Measurements from ENCODE around the gene SLC66A1.
A peak's percentile ranks its signal among the peaks of the same experiment; 100 is the strongest.

Gene SLC66A1

DNA sequence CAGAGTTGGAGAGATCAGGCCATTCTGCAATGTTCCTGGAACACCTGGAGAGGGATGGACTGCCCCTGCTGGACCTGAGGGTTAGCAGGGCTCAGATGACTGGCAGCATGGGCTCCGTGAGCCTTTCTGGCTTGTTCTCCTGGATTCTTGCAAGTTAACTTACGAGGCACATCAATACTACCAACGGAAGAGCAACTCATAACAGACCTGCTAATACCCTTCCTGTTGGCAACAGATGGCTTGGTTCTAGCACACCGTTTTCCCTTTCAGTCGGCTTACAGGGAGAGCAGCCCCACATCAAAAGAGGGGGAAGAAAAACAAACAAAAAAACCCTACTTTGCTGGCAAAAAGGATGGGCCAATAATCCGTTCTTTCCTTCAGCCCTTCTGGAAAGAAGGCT is 47.9 kb downstream of the SLC66A1 start:
- Histone ChIP-seq H3K9me3 (ENCODE audit: control insufficient read depth in 2 of 2, low read length in 2 of 2) (no peaks in the 10 kb centered on the region), H3K27me3 (ENCODE audit: control insufficient read depth in 2 of 2, insufficient read depth in 2 of 2, low read length in 2 of 2) (no peaks in the 10 kb centered on the region), H3K36me3 (ENCODE audit: control insufficient read depth in 2 of 2, insufficient read depth in 2 of 2, low read length in 2 of 2) (peaks cover 19 to 34% of the 10 kb centered on the region in 2 donors), H3K27ac (ENCODE audit: low read depth in 2 of 2, low read length in 2 of 2) (peak overlapping the region in 1 of 2 donors; percentile 23), H3K4me3 (ENCODE audit: low read length in 2 of 2) (no peak overlapping the region), H3K9ac (ENCODE audit: low read depth in 1 of 2, low read length in 2 of 2) (no peak overlapping the region), H3K4me1 (ENCODE audit: control insufficient read depth in 2 of 2, insufficient read depth in 2 of 2, low read length in 2 of 2) (peaks cover 0 to 2% of the 10 kb centered on the region in 2 donors)

DNA sequence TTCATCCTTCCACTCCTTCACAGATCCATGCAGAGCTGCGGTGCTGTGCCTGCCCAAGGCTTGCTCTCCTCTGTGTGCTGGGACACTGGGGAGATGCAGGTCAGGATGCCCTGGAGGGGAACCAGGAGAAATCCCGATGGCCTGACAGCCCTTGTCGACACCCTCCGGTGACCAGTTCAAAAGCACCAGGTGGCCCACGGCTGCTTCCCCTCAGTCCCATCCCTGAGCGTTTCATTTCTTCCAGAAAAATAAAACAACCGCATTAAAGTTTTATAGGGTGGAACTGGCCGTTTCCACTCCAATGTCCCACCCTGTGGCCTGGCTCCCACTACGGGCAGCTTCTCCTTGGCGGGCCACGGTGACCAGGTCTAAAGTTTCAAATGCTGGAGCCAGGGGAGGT is 48.3 kb downstream of the SLC66A1 start:
- H3K27ac ChIP-seq (ENCODE audit: low read depth in 2 of 2, low read length in 2 of 2), result peak overlapping the region in 1 of 2 donors; percentile 23
- H3K4me3 ChIP-seq (ENCODE audit: low read length in 2 of 2), result no peak overlapping the region
- H3K9me3 ChIP-seq (ENCODE audit: control insufficient read depth in 2 of 2, low read length in 2 of 2), result no peaks in the 10 kb centered on the region
- H3K9ac ChIP-seq (ENCODE audit: low read depth in 1 of 2, low read length in 2 of 2), result no peak overlapping the region
- peaks cover 22 to 37% of the 10 kb centered on the region in 2 donors for H3K36me3 ChIP-seq (ENCODE audit: control insufficient read depth in 2 of 2, insufficient read depth in 2 of 2, low read length in 2 of 2)
- H3K27me3 ChIP-seq (ENCODE audit: control insufficient read depth in 2 of 2, insufficient read depth in 2 of 2, low read length in 2 of 2), result no peaks in the 10 kb centered on the region
- H3K4me1 ChIP-seq (ENCODE audit: control insufficient read depth in 2 of 2, insufficient read depth in 2 of 2, low read length in 2 of 2), result peaks cover 0 to 2% of the 10 kb centered on the region in 2 donors

DNA sequence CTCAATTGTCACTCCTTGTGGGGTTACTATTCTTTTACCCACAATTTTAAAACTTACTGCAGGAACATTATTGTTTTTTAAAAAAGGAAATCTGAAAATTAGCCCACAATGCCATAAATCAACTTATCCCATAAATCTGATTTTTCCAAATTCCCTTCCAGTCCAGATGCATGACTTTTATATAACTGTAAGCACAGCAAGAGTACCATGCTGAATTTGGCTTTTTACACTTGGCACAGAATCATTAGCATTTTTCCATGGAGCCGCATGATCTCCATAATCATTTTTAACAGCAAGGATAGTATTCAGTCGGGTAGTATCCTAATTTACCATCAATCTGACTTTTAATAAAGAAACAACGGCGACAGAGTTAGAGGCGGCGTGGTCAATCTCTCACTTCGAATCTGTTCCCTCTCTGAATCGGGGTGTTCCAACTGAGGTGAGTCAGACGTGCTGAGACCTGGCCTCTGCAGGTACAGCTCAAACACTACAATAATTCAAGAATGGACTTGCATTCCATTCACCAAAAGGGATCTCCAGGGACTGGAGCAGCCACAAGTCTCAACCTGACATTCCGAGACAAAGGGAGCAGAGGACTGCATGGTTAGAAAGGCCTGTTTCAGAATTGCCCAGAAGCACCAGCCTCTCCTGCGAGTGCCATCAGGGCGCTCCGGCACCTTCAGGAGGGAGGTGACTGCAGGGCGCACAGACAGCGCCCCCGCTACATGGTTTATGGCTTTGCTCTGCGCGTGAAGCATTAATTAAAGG is 48.9 kb downstream of the SLC66A1 start:
- Histone ChIP-seq H3K9me3 (ENCODE audit: control insufficient read depth in 2 of 2, low read length in 2 of 2) (no peaks in the 10 kb centered on the region), H3K4me3 (ENCODE audit: low read length in 2 of 2) (no peak overlapping the region), H3K36me3 (ENCODE audit: control insufficient read depth in 2 of 2, insufficient read depth in 2 of 2, low read length in 2 of 2) (peaks cover 16 to 31% of the 10 kb centered on the region in 2 donors), H3K4me1 (ENCODE audit: control insufficient read depth in 2 of 2, insufficient read depth in 2 of 2, low read length in 2 of 2) (peaks cover 0 to 2% of the 10 kb centered on the region in 2 donors), H3K27me3 (ENCODE audit: control insufficient read depth in 2 of 2, insufficient read depth in 2 of 2, low read length in 2 of 2) (no peaks in the 10 kb centered on the region), H3K9ac (ENCODE audit: low read depth in 1 of 2, low read length in 2 of 2) (no peak overlapping the region), H3K27ac (ENCODE audit: low read depth in 2 of 2, low read length in 2 of 2) (no peak overlapping the region)

DNA sequence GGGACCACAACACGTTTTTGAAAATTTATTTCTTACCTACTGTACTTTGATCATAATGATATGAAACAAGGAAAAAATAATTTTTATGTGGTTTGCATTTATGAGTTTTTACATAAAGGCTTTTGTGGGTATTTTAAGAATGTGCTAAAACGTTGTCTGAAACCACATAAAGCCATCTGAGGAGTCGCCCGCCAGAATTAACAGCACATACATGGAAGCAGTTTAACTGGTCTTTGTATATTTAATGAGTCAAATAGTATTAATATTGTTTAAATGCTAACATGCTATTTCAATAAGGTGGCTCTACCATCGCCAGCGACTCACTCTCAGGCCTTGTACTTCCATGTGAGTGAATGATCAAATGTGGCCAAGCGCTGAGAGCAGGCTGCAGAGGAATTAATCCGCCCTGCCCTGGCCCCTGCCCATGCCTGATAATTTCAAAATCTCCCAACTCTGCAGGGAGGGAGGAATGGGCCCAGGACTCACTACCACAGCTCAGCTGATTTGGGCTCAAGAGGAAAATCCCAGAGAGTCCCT is 49.6 kb downstream of the SLC66A1 start:
- no peak overlapping the region for H3K4me3 ChIP-seq (ENCODE audit: low read length in 2 of 2)
- no peaks in the 10 kb centered on the region for H3K9me3 ChIP-seq (ENCODE audit: control insufficient read depth in 2 of 2, low read length in 2 of 2)
- no peak overlapping the region for H3K9ac ChIP-seq (ENCODE audit: low read depth in 1 of 2, low read length in 2 of 2)
- no peak overlapping the region for H3K27ac ChIP-seq (ENCODE audit: low read depth in 2 of 2, low read length in 2 of 2)
- no peaks in the 10 kb centered on the region for H3K27me3 ChIP-seq (ENCODE audit: control insufficient read depth in 2 of 2, insufficient read depth in 2 of 2, low read length in 2 of 2)
- H3K4me1 ChIP-seq (ENCODE audit: control insufficient read depth in 2 of 2, insufficient read depth in 2 of 2, low read length in 2 of 2), result peaks cover 0 to 2% of the 10 kb centered on the region in 2 donors
- H3K36me3 ChIP-seq (ENCODE audit: control insufficient read depth in 2 of 2, insufficient read depth in 2 of 2, low read length in 2 of 2), result peaks cover 10 to 25% of the 10 kb centered on the region in 2 donors

- H3K36me3 ChIP-seq (ENCODE audit: control insufficient read depth in 2 of 2, insufficient read depth in 2 of 2, low read length in 2 of 2), result peaks cover 10 to 16% of the 10 kb centered on the region in 2 donors
- H3K9ac ChIP-seq (ENCODE audit: low read depth in 1 of 2, low read length in 2 of 2), result no peak overlapping the region
- H3K4me3 ChIP-seq (ENCODE audit: low read length in 2 of 2), result no peak overlapping the region
- peaks cover 0 to 7% of the 10 kb centered on the region in 2 donors for H3K4me1 ChIP-seq (ENCODE audit: control insufficient read depth in 2 of 2, insufficient read depth in 2 of 2, low read length in 2 of 2)
- no peaks in the 10 kb centered on the region for H3K27me3 ChIP-seq (ENCODE audit: control insufficient read depth in 2 of 2, insufficient read depth in 2 of 2, low read length in 2 of 2)
- no peaks in the 10 kb centered on the region for H3K9me3 ChIP-seq (ENCODE audit: control insufficient read depth in 2 of 2, low read length in 2 of 2)
- H3K27ac ChIP-seq (ENCODE audit: low read depth in 2 of 2, low read length in 2 of 2), result no peak overlapping the region
Measured at GRCh38 chr1:19363536-19364152, 51.5 kb downstream of the SLC66A1 start.

GRCh38 chr1:19365721-19366120 is 53.6 kb downstream of the SLC66A1 start:
- H3K27me3 ChIP-seq (ENCODE audit: control insufficient read depth in 2 of 2, insufficient read depth in 2 of 2, low read length in 2 of 2), result no peaks in the 10 kb centered on the region
- no peak overlapping the region for H3K4me3 ChIP-seq (ENCODE audit: low read length in 2 of 2)
- no peak overlapping the region for H3K9ac ChIP-seq (ENCODE audit: low read depth in 1 of 2, low read length in 2 of 2)
- H3K36me3 ChIP-seq (ENCODE audit: control insufficient read depth in 2 of 2, insufficient read depth in 2 of 2, low read length in 2 of 2), result peaks cover 4 to 14% of the 10 kb centered on the region in 2 donors
- no peak overlapping the region for H3K27ac ChIP-seq (ENCODE audit: low read depth in 2 of 2, low read length in 2 of 2)
- H3K9me3 ChIP-seq (ENCODE audit: control insufficient read depth in 2 of 2, low read length in 2 of 2), result no peaks in the 10 kb centered on the region
- H3K4me1 ChIP-seq (ENCODE audit: control insufficient read depth in 2 of 2, insufficient read depth in 2 of 2, low read length in 2 of 2), result peaks cover 0 to 7% of the 10 kb centered on the region in 2 donors

GRCh38 chr1:19366599-19367536 is 54.7 kb downstream of the SLC66A1 start:
- no peak overlapping the region for H3K4me3 ChIP-seq (ENCODE audit: low read length in 2 of 2)
- H3K36me3 ChIP-seq (ENCODE audit: control insufficient read depth in 2 of 2, insufficient read depth in 2 of 2, low read length in 2 of 2), result peaks cover 11 to 23% of the 10 kb centered on the region in 2 donors
- no peak overlapping the region for H3K27ac ChIP-seq (ENCODE audit: low read depth in 2 of 2, low read length in 2 of 2)
- no peaks in the 10 kb centered on the region for H3K27me3 ChIP-seq (ENCODE audit: control insufficient read depth in 2 of 2, insufficient read depth in 2 of 2, low read length in 2 of 2)
- H3K4me1 ChIP-seq (ENCODE audit: control insufficient read depth in 2 of 2, insufficient read depth in 2 of 2, low read length in 2 of 2), result peaks cover 0 to 5% of the 10 kb centered on the region in 2 donors
- H3K9me3 ChIP-seq (ENCODE audit: control insufficient read depth in 2 of 2, low read length in 2 of 2), result no peaks in the 10 kb centered on the region
- H3K9ac ChIP-seq (ENCODE audit: low read depth in 1 of 2, low read length in 2 of 2), result no peak overlapping the region

DNA sequence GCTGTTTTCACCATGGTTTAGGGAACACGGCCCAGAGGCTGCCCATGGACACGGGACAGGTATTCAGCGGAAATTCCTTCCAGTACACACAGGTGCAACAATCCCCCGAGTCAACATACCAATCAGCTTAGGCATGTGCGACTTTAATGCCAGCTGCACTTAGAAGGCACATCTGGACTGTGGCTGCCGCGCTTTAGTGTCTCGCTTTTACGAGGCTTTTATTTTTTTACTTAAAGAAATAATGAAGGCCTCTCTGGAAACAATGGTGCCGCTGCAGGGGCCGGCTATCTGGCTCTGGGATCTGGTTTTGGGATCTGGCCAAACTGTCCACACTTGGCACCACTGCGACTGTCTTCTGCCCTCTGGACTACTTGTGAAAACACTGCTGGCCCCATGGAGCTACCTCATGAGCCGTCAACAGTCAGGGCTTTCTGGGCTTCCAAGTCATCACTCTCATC is 55.5 kb downstream of the SLC66A1 start:
- H3K4me1 ChIP-seq (ENCODE audit: control insufficient read depth in 2 of 2, insufficient read depth in 2 of 2, low read length in 2 of 2), result peaks cover 0 to 5% of the 10 kb centered on the region in 2 donors
- H3K9me3 ChIP-seq (ENCODE audit: control insufficient read depth in 2 of 2, low read length in 2 of 2), result no peaks in the 10 kb centered on the region
- no peak overlapping the region for H3K27ac ChIP-seq (ENCODE audit: low read depth in 2 of 2, low read length in 2 of 2)
- no peak overlapping the region for H3K9ac ChIP-seq (ENCODE audit: low read depth in 1 of 2, low read length in 2 of 2)
- no peak overlapping the region for H3K4me3 ChIP-seq (ENCODE audit: low read length in 2 of 2)
- no peaks in the 10 kb centered on the region for H3K27me3 ChIP-seq (ENCODE audit: control insufficient read depth in 2 of 2, insufficient read depth in 2 of 2, low read length in 2 of 2)
- H3K36me3 ChIP-seq (ENCODE audit: control insufficient read depth in 2 of 2, insufficient read depth in 2 of 2, low read length in 2 of 2), result peaks cover 11 to 28% of the 10 kb centered on the region in 2 donors

DNA sequence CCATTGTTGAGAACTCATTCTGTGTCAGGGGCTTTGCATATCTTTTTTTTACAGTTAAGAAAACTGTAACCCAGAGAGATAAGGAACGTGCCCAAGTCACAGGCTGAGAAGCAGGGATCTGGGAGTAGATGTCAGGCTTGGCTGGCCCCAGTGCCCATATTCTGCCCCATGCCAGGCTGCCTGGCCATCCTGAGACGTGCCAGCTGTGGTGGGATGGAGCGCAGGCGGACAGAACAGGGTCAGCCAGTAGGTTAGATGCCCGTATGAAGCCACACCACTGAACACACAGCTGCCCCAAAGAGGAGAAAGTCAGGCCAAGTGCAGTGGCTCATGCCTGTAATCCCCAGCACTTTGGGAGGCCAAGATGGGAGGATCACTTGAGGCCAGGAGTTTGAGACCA is 55.9 kb downstream of the SLC66A1 start:
- no peaks in the 10 kb centered on the region for H3K27me3 ChIP-seq (ENCODE audit: control insufficient read depth in 2 of 2, insufficient read depth in 2 of 2, low read length in 2 of 2)
- no peak overlapping the region for H3K9ac ChIP-seq (ENCODE audit: low read depth in 1 of 2, low read length in 2 of 2)
- H3K4me3 ChIP-seq (ENCODE audit: low read length in 2 of 2), result no peak overlapping the region
- peaks cover 11 to 28% of the 10 kb centered on the region in 2 donors for H3K36me3 ChIP-seq (ENCODE audit: control insufficient read depth in 2 of 2, insufficient read depth in 2 of 2, low read length in 2 of 2)
- no peaks in the 10 kb centered on the region for H3K9me3 ChIP-seq (ENCODE audit: control insufficient read depth in 2 of 2, low read length in 2 of 2)
- H3K4me1 ChIP-seq (ENCODE audit: control insufficient read depth in 2 of 2, insufficient read depth in 2 of 2, low read length in 2 of 2), result peaks cover 0 to 5% of the 10 kb centered on the region in 2 donors
- H3K27ac ChIP-seq (ENCODE audit: low read depth in 2 of 2, low read length in 2 of 2), result no peak overlapping the region
